Heart right ventricle (tissue), 16 donors: ENCODE data around the gene SCRN2. TPM values are rescaled to one million over a fixed set of nuclear protein-coding genes. Genes with fewer than 3 reads are reported as not detected.

Source experiments
- ATAC-seq, 8 donors: fragments of 200-7000 bp; cut with Tn5 transposase; one replicate each; pipeline ENCODE4 v1.9.1; 2020; ENCODE audit warnings: mild to moderate bottlenecking in 8 of 8, moderate library complexity in 8 of 8, moderate number of reproducible peaks in 1 of 8
- DNase-seq, 2 donors: peaks; one replicate each; pipeline ENCODE4 v3.0.0-alpha.2; 2020
- H3K27ac ChIP-seq, 10 donors: fragments of 200-600 bp; sonication (generic) in 2 of 10; one replicate each; pipeline versions ENCODE4 v1.5.0 to v1.8.0; 2020 to 2022; ENCODE audit warnings: mild to moderate bottlenecking in 3 of 10
- H3K27me3 ChIP-seq, 7 donors: fragments of 200-600 bp; one replicate each; pipeline ENCODE4 v1.8.0; 2021 to 2022; ENCODE audit warnings: mild to moderate bottlenecking in 2 of 7
- H3K36me3 ChIP-seq, 9 donors: fragments of 200-600 bp; sonication (generic) in 1 of 9; one replicate each; pipeline versions ENCODE4 v1.5.0 to v1.8.0; 2020 to 2022; ENCODE audit warnings: mild to moderate bottlenecking in 2 of 9
- H3K4me1 ChIP-seq, 9 donors: fragments of 200-600 bp; sonication (generic) in 1 of 9; one replicate each; pipeline versions ENCODE4 v1.5.0 to v1.8.0; 2020 to 2022; ENCODE audit warnings: mild to moderate bottlenecking in 4 of 9
- H3K4me3 ChIP-seq, 10 donors: fragments of 200-600 bp; sonication (generic) in 2 of 10; one replicate each; pipeline versions ENCODE4 v1.5.0 to v1.8.0; 2020 to 2022; ENCODE audit warnings: mild to moderate bottlenecking in 7 of 10, moderate library complexity in 2 of 10
- H3K9me3 ChIP-seq, 11 donors: fragments of 200-600 bp in 10 of 11; sonication (generic) in 2 of 11; one replicate each; pipeline versions ENCODE4 v1.5.0 to v1.8.0; 2013 to 2022; ENCODE audit warnings: mild to moderate bottlenecking in 2 of 11, control low read depth in 1 of 11, moderate library complexity in 1 of 11
- WGBS, 2 donors: extraction: QIAGEN DNeasy Blood & Tissue Kit; methylation state at CpG; one replicate each; pipeline ENCODE4 v1.1.7; 2013; ENCODE audit warnings: inconsistent platforms in 1 of 2; 5-methylcytosine and 5-hydroxymethylcytosine counted together
- intact Hi-C, 10 donors: fragments of 100-400 bp; cut with DNase I; formaldehyde crosslinking; loops; one replicate each; pipeline versions ENCODE4 v1.11.1 to v1.14.2; 2022
- polyA plus RNA-seq, 2 donors: library from polyadenylated mRNA; stranded (reverse); fragments of 200-250 nt; gene quantifications; one replicate each; pipeline ENCODE4 v1.2.3, GENCODE V29; 2013
- total RNA-seq, 10 donors: library from RNA; stranded (reverse); fragmentation: NEBNext Ultra II Directional in 3 of 10; extraction: Animal tissue kit (Norgen Biotek cat#: 25700) in 3 of 10; gene quantifications; one replicate each; pipeline versions ENCODE4 v1.2.1 to v1.2.4, GENCODE V29; 2021 to 2023
- TF ChIP-seq, protein P1 (sequence below), 9 donors: fragments of 200-600 bp; sonication (generic) in 2 of 9; IDR thresholded peaks; one replicate each; pipeline versions ENCODE4 v1.5.0 to v1.8.0; 2021 to 2022; ENCODE audit warnings: antibody characterized with exemption in 9 of 9, mild to moderate bottlenecking in 5 of 9, moderate library complexity in 1 of 9
- donor health status: Arrhythmogenic right ventricular cardiomyopathy.
- donor health status: ischemic (EF 13 %, LVEDD 7.1; RV severe dilation, severe dysfunction).
- donor health status: healthy with polysubstance abuse.
- donor health status: DM: no; HTN: yes; CAD: no.
- donor health status: DM: no; HTN: no; CAD: no.
- donor health status: ischemic (EF 25% LVEDD 6.9; RV normal size, moderate dysfunction).
- donor health status: ischemic (EF 25% LVEDD 5.7; RV mildly dilated, moderate dysfunction).
- donor health status: healthy.
- donor health status: DM: yes; HTN: yes; CAD: no.
- donor health status: Ischemic cardiomyopathy.
- donor health status: ischemic (EF 35%, LVEDD 5.7; RV mildly dilated, moderate dysfunction).
- donor health status: nonischemic (EF 11% LVEDD 7.7; RV severe dilation, severe dysfunction).
- donor health status: DM: yes; HTN: yes; CAD: no.
- donor health status: PGD.
- donor health status: ischemic (EF 29% LVEDD 5.4; RV normal size, mild dysfunction).
- donor health status: nonischemic (EF 23%, LVEDD 6.1; RV moderate dilation, normal function).

The SCRN2 gene
- total and polyA plus RNA-seq, 12 donors: 20.6 to 82.5 (median 34.5) TPM

DNA sequence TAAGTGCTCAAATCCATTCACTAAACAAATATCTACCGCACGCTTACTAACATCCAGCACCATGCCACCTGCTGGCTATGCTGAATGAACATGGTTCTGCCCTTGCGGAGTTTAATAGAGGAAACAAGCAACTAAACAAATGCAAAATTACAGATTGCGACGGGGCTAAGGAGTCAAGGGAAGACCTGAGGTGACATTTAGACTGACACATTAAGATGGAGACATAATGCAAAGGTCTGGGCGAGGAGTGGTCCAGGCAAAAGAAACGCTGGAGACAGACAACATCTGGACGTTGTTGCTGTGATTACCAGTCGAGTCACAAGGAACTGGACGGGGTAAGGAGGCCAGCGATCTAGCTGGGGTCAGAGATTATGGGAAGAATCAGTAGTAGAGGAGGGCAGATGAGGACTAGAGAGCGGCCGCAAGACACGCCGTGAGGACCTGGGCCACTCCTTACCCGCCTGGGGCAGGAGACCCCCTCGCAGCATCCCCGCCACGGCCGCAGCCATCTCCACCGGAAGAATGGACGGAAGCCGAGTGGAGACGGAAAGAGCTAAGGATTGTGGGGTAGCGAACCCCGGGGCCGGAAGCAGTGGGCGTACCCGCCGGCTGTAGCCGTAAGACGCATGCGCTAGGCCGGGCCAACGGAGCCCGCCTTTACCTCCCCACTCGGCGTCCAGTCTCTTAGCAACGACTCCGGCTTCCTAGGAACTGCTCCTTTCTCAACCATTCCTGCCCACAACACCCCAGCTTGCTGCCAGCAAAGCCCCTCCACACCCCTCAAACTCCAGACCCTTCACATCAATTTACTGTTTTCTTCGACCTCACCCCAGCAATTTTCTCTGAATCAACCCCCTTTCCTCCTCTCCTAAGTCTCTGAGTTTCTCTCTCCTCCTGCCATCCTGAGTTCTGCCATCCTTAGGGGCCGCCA, 9.8 kb downstream of the SCRN2 start, which contains the start of the genes LRRC46 and MRPL10:
Gene LRRC46, plus strand, starts transcription at position 668 of the 931 bp plus-strand sequence. CDS start 320 bp downstream, outside the sequence.
Gene MRPL10, minus strand, starts transcription at position 539 of the 931 bp plus-strand sequence. Its CDS starts 30 bp downstream, at position 509.
- Histone ChIP-seq H3K9me3 (no peaks in the 10 kb centered on the region), H3K4me3 (peak within 1 kb of the TSS; percentile 53 to 93 (median 75)), H3K27me3 (no peaks in the 10 kb centered on the region), H3K36me3 (peaks cover 0 to 37% (median 24%) of the 10 kb centered on the region in 9 donors), H3K4me1 (peaks cover 8 to 48% (median 33%) of the 10 kb centered on the region in 9 donors), H3K27ac (peak within 1 kb of the TSS in 9 of 10 donors; percentile 28 to 90 (median 74))
- peak; percentile 93 to 94 for DNase-seq
- intact Hi-C loops: loop anchor here in 1 of 10 donors (10.0 kb wide), 1 partner anchor 274 kb away; the partner anchor contains the start of genes CBX1 and SNX11
- TF ChIP-seq, protein P1, sequence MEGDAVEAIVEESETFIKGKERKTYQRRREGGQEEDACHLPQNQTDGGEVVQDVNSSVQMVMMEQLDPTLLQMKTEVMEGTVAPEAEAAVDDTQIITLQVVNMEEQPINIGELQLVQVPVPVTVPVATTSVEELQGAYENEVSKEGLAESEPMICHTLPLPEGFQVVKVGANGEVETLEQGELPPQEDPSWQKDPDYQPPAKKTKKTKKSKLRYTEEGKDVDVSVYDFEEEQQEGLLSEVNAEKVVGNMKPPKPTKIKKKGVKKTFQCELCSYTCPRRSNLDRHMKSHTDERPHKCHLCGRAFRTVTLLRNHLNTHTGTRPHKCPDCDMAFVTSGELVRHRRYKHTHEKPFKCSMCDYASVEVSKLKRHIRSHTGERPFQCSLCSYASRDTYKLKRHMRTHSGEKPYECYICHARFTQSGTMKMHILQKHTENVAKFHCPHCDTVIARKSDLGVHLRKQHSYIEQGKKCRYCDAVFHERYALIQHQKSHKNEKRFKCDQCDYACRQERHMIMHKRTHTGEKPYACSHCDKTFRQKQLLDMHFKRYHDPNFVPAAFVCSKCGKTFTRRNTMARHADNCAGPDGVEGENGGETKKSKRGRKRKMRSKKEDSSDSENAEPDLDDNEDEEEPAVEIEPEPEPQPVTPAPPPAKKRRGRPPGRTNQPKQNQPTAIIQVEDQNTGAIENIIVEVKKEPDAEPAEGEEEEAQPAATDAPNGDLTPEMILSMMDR (IDR thresholded peaks at IDR 0.05): peak in 2 of 9 donors; percentile 12 to 17
- 1% methylated on average over 34 to 42 of the region's 42 CpGs for WGBS, 2 donors
- peak; percentile 93 to 98 (median 97) for ATAC-seq

DNA sequence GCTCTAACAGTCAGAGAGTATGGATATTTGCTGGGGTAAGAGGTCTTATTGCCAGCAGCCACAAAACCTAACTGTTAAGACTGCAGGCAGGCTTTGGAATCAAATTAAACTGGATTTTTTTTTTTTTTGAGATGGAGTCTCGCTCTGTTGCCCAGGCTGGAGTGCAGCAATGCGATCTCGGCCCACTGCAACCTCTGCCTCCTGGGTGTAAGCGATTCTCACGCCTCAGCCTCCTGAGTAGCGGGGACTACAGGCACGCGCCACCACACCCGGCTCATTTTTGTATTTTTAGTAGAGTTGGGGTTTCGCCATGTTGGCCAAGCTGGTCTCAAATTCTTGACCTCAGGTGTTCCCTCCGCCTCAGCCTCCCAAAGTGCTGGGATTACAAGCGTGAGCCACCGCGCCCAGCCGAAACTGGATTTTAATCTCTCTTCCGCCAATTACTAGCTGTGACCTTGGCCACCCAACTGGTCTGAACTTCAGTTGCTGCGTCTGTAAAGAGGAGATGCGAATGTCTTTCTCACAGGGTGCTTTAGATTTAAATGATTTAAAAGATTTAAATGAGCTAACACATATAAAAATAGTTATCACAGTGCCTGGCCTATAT, 10.6 kb downstream of the SCRN2 start:
- Histone ChIP-seq H3K27me3 (no peaks in the 10 kb centered on the region), H3K27ac (peak overlapping the region in 8 of 10 donors; percentile 28 to 90 (median 74)), H3K9me3 (no peaks in the 10 kb centered on the region), H3K4me1 (peaks cover 8 to 48% (median 33%) of the 10 kb centered on the region in 9 donors), H3K36me3 (peaks cover 0 to 37% (median 24%) of the 10 kb centered on the region in 9 donors), H3K4me3 (peak overlapping the region; percentile 53 to 93 (median 75))
- TF ChIP-seq, protein P1 (IDR thresholded peaks at IDR 0.05): no peak
- no peak for ATAC-seq
- no peak for DNase-seq
- WGBS, 2 donors: 69 to 71% methylated on average over 18 of the region's 18 CpGs
- intact Hi-C loops: loop anchor here in 1 of 10 donors (10.0 kb wide), 1 partner anchor 274 kb away; the partner anchor contains the start of genes CBX1 and SNX11

DNA sequence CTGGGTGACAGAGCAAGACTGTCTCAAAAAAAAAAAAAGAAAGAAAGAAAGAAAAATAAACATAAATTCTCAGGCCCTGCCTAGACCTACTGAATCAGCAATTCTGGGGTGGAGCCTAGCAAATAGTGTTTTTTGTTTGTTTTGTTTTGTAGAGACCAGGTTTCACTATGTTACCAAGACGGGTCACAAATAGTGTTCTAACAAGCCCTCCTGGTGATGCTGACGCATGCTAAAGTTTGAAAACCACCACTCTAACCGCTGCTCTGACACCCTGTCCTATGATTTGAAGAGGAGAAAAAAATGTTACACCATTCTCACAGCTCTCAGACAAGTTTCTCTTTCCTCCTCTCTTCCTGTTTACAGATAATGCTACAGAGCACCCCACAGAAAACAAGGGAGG, 11.2 kb downstream of the SCRN2 start:
- peaks cover 0 to 44% (median 29%) of the 10 kb centered on the region in 9 donors for H3K36me3 ChIP-seq
- ATAC-seq (no peak), DNase-seq (no peak)
- TF ChIP-seq, protein P1 (IDR thresholded peaks at IDR 0.05): no peak
- peak overlapping the region in 1 of 10 donors; percentile 76 for H3K4me3 ChIP-seq
- H3K9me3 ChIP-seq: no peaks in the 10 kb centered on the region
- WGBS, 2 donors: 86 to 92% methylated on average over 3 of the region's 3 CpGs
- peaks cover 8 to 42% (median 29%) of the 10 kb centered on the region in 9 donors for H3K4me1 ChIP-seq
- no peaks in the 10 kb centered on the region for H3K27me3 ChIP-seq
- H3K27ac ChIP-seq: peak overlapping the region in 1 of 10 donors; percentile 90
- intact Hi-C loops: loop anchor here in 1 of 10 donors (10.0 kb wide), 1 partner anchor 275 kb away; the partner anchor contains the start of genes CBX1 and SNX11

DNA sequence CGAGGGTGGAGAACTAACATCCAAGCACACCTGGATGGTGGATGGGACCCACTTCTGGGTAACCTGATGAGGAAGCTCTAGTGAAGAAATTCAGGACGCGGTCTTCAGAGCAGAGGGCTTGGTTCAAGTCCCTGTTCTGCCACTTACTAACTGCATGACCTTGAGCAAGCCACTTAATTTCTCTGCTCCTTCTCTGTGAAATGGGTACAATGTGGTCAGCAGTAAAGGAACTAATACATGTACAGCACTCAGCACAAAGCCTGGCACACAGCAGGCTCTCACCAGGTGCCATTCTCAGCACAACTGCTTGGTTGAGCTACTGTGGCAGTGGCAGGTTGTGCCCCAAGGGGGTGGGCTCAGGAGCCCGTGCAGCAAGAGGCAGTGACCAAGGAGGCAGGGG, 17.6 kb downstream of the SCRN2 start:
- H3K9me3 ChIP-seq: no peaks in the 10 kb centered on the region
- peaks cover 5 to 24% (median 20%) of the 10 kb centered on the region in 9 donors for H3K4me1 ChIP-seq
- TF ChIP-seq, protein P1 (IDR thresholded peaks at IDR 0.05): no peak
- intact Hi-C loops: no loop called here
- H3K27ac ChIP-seq: no peak overlapping the region
- H3K36me3 ChIP-seq: peaks cover 0 to 71% (median 41%) of the 10 kb centered on the region in 9 donors
- DNase-seq (no peak), ATAC-seq (no peak)
- 94 to 96% methylated on average over 4 of the region's 4 CpGs for WGBS, 2 donors
- no peak overlapping the region for H3K4me3 ChIP-seq
- H3K27me3 ChIP-seq: no peaks in the 10 kb centered on the region
